Motor neuron (in vitro differentiated cells): ENCODE measurements around the gene TOP3B. TPM values are rescaled to one million over a fixed set of nuclear protein-coding genes. Genes with fewer than 3 reads are reported as not detected.

Source experiments
- ATAC-seq, 8 experiments: fragments of 200-7000 bp; cut with Tn5 transposase; replicated peaks in 6 of 8; 2 replicates each; pipeline ENCODE4 v1.8.0; 2021; ENCODE audit warnings: mild to moderate bottlenecking in 8 of 8, moderate library complexity in 8 of 8
- H3K27ac ChIP-seq, 2 donors: fragments of 250-450 bp; sonication (Bioruptor Pico); 2 replicates each; pipeline ENCODE4 v1.9.0; 2021; ENCODE audit warnings: antibody characterized with exemption in 2 of 2, mild to moderate bottlenecking in 2 of 2, moderate library complexity in 1 of 2
- H3K4me1 ChIP-seq, 2 donors: fragments of 250-450 bp; sonication (Bioruptor Pico); replicated peaks in 1 of 2; 2 replicates each; pipeline ENCODE4 v1.6.1; 2021; ENCODE audit warnings: antibody characterized with exemption in 2 of 2, mild to moderate bottlenecking in 2 of 2, moderate library complexity in 1 of 2
- H3K4me3 ChIP-seq, 5 donors: fragments of 250-450 bp; sonication (Bioruptor Pico); 2 replicates each; pipeline ENCODE4 v1.9.0; 2021; ENCODE audit warnings: antibody characterized with exemption in 5 of 5, mild to moderate bottlenecking in 5 of 5, moderate library complexity in 4 of 5
- WGBS, 10 experiments: fragments of 450-650 bp; shearing (Covaris generic); methylation state at CpG; one replicate each; pipeline ENCODE4 v1.0.0; 2022; 5-methylcytosine and 5-hydroxymethylcytosine counted together
- in situ Hi-C, 9 experiments: fragments of 400-800 bp; cut with MboI; loops; one replicate each; pipeline ENCODE4 v1.15.0; 2021; ENCODE audit warnings: low sequenced_read_pairs in 9 of 9, low pct_unique_long_range_greater_than_20kb in 2 of 9; ENCODE audit not compliant: unreplicated experiment in 9 of 9
- total RNA-seq, 8 experiments: library from RNA; unstranded; fragments of 300-600 nt; gene quantifications; 2 replicates each; pipeline versions ENCODE4 v1.2.3 to v1.2.4, GENCODE V29; 2022

Gene TOP3B
- total RNA-seq, 8 experiments from 2014 or later, result 8.7 to 46.8 (median 20.5) TPM

- peak in 3 of 8 experiments; percentile 9 to 52 (median 23) for ATAC-seq
- H3K27ac ChIP-seq, result no peak overlapping the region
- 0 to 89% (median 13%) methylated on average over 1 of the region's 1 CpG; no CpG with 5 or more reads in 4 of the 10 experiments for WGBS, 10 experiments
- peaks cover 0 to 5% of the 10 kb centered on the region in 2 donors for H3K4me1 ChIP-seq
- no peak overlapping the region for H3K4me3 ChIP-seq
- in situ Hi-C loops, result no loop called here
Measured at GRCh38 chr22:22021162-22021750, 38.7 kb upstream of the TOP3B start.

- Histone ChIP-seq H3K4me3 (no peak overlapping the region), H3K27ac (peak overlapping the region in 1 of 2 donors; percentile 41), H3K4me1 (peaks cover 0 to 5% of the 10 kb centered on the region in 2 donors)
- 14 to 92% (median 80%) methylated on average over 1 to 2 of the region's 2 CpGs; no CpG with 5 or more reads in 1 of the 10 experiments for WGBS, 10 experiments
- ATAC-seq, result no peak
- in situ Hi-C loops, result no loop called here
Measured at GRCh38 chr22:22020425-22020852, 37.9 kb upstream of the TOP3B start.

- Histone ChIP-seq H3K4me3 (no peak overlapping the region), H3K27ac (no peak overlapping the region), H3K4me1 (peaks cover 0 to 5% of the 10 kb centered on the region in 2 donors)
- no peak for ATAC-seq
- 48 to 97% (median 84%) methylated on average over 1 to 6 of the region's 7 CpGs; no CpG with 5 or more reads in 1 of the 10 experiments for WGBS, 10 experiments
- in situ Hi-C loops, result no loop called here
Measured at GRCh38 chr22:22019659-22020424, 37.3 kb upstream of the TOP3B start.

- Histone ChIP-seq H3K4me3 (no peak overlapping the region), H3K4me1 (peaks cover 0 to 5% of the 10 kb centered on the region in 2 donors), H3K27ac (peak overlapping the region in 1 of 2 donors; percentile 8)
- 25 to 100% (median 72%) methylated on average over 1 to 8 of the region's 10 CpGs; no CpG with 5 or more reads in 2 of the 10 experiments for WGBS, 10 experiments
- in situ Hi-C loops, result no loop called here
- ATAC-seq, result no peak
Measured at GRCh38 chr22:22018825-22019658, 36.5 kb upstream of the TOP3B start.

GRCh38 chr22:22015631-22016030 lies 33.0 kb upstream of the TOP3B start:
- in situ Hi-C loops, result no loop called here
- 50 to 92% (median 65%) methylated on average over 1 to 3 of the region's 3 CpGs for WGBS, 10 experiments
- H3K4me3 ChIP-seq, result no peak overlapping the region
- H3K4me1 ChIP-seq, result peaks cover 0 to 5% of the 10 kb centered on the region in 2 donors
- peak overlapping the region in 1 of 2 donors; percentile 44 for H3K27ac ChIP-seq
- peak in 1 of 8 experiments; percentile 15 for ATAC-seq

GRCh38 chr22:22014285-22014659 lies 31.7 kb upstream of the TOP3B start:
- in situ Hi-C loops, result no loop called here
- Histone ChIP-seq H3K4me3 (no peak overlapping the region), H3K27ac (no peak overlapping the region), H3K4me1 (peaks cover 0 to 5% of the 10 kb centered on the region in 2 donors)
- no peak for ATAC-seq
- 14 to 100% (median 82%) methylated on average over 1 to 9 of the region's 9 CpGs; no CpG with 5 or more reads in 1 of the 10 experiments for WGBS, 10 experiments

- Histone ChIP-seq H3K4me1 (peaks cover 0 to 5% of the 10 kb centered on the region in 2 donors), H3K27ac (no peak overlapping the region), H3K4me3 (no peak overlapping the region)
- no peak for ATAC-seq
- WGBS, 10 experiments, result 62 to 94% (median 83%) methylated on average over 1 to 7 of the region's 7 CpGs
- in situ Hi-C loops, result no loop called here
Measured at GRCh38 chr22:22013559-22014284, 31.1 kb upstream of the TOP3B start.

DNA sequence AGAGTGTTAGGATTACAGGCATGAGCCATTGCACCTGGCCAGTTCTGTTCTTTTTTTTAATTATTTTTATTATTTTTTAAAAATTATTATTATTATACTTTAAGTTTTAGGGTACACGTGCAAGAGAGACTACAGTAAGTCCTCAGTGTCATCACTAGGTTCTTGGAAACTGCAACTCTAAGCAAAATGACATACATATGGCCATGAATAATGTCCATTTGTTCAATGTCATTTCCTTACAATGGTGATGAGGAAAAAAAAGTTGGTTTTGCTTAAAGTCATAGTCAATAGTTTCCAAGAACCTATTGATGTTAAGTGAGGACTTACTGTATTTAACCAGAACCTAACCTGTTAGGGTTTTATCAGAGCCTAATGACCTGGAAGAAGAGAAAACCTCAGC lies 29.4 kb upstream of the TOP3B start:
- H3K27ac ChIP-seq, result peak overlapping the region in 1 of 2 donors; percentile 2
- in situ Hi-C loops, result no loop called here
- 0 to 90% (median 20%) methylated on average over 1 of the region's 1 CpG; no CpG with 5 or more reads in 1 of the 10 experiments for WGBS, 10 experiments
- ATAC-seq, result no peak
- no peak overlapping the region for H3K4me3 ChIP-seq
- H3K4me1 ChIP-seq, result no peaks in the 10 kb centered on the region

DNA sequence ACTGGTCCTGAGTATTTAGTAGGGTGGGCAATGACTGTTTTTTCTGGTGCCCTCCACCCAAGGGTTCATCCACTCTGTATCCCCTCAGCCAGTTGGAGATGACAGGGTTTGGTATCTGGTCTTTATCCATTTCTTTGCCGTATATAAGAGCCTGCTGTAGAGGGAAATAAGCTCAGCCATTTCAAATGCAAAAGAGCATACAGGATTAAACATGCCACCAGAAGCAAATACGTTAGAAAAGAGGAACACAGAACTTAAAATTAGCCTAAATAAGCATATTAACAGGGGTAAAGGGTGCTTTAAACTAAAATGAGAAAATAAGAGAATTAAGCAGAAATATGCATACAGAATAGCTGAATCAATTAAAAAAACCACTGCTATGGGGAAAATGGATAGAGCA lies 27.8 kb upstream of the TOP3B start:
- WGBS, 10 experiments, result 8 to 42% (median 25%) methylated on average over 1 to 2 of the region's 2 CpGs; no CpG with 5 or more reads in 1 of the 10 experiments
- H3K4me1 ChIP-seq, result no peaks in the 10 kb centered on the region
- in situ Hi-C loops, result no loop called here
- no peak for ATAC-seq
- H3K4me3 ChIP-seq, result no peak overlapping the region
- H3K27ac ChIP-seq, result no peak overlapping the region

- H3K27ac ChIP-seq, result no peak overlapping the region
- WGBS, 10 experiments, result 30 to 93% (median 57%) methylated on average over 2 to 3 of the region's 3 CpGs; no CpG with 5 or more reads in 4 of the 10 experiments
- H3K4me3 ChIP-seq, result no peak overlapping the region
- in situ Hi-C loops, result no loop called here
- no peak for ATAC-seq
- no peaks in the 10 kb centered on the region for H3K4me1 ChIP-seq
Measured at GRCh38 chr22:22009661-22010060, 27.1 kb upstream of the TOP3B start.

DNA sequence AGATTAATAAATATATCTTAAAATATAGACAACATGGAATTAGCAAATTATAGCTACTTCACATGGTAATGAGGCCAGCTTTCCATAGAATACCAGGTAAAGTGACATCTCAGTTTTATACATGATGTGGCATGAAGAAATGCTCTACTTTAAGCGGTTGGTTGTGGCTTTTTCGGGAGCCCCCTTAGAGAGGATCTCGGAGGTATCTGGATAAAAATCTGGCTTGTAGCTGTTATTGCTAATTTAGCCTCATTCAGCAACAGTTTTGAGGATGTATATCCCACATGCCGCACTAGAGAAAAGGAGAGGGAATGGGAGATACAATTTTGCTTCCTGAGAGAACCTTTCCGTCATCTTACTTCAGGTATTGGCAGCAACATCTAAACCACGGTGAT lies 24.0 kb upstream of the TOP3B start:
- WGBS, 10 experiments, result 29 to 100% (median 83%) methylated on average over 1 to 6 of the region's 6 CpGs; no CpG with 5 or more reads in 1 of the 10 experiments
- no peak for ATAC-seq
- H3K4me1 ChIP-seq, result no peaks in the 10 kb centered on the region
- H3K4me3 ChIP-seq, result no peak overlapping the region
- peak overlapping the region in 1 of 2 donors; percentile 13 for H3K27ac ChIP-seq
- in situ Hi-C loops, result no loop called here

- in situ Hi-C loops, result no loop called here
- 26 to 88% (median 76%) methylated on average over 1 to 5 of the region's 5 CpGs for WGBS, 10 experiments
Measured at GRCh38 chr22:22005945-22006595, 23.5 kb upstream of the TOP3B start.

More at GRCh38 chr22:22005945-22006595, 23.5 kb upstream of the TOP3B start:
- Histone ChIP-seq H3K27ac (no peak overlapping the region), H3K4me1 (no peaks in the 10 kb centered on the region), H3K4me3 (no peak overlapping the region)
- peak in 2 of 8 experiments; percentile 30 to 51 for ATAC-seq
